ENCODE data around the gene PIK3R1.

- no peak for TF ChIP-seq CTCF (IDR thresholded peaks at IDR 0.05; ENCODE audit: borderline replicate concordance, extremely low read depth, low read length, poor library complexity, severe bottlenecking)
- TF ChIP-seq EZH2 (IDR thresholded peaks at IDR 0.05; ENCODE audit: borderline replicate concordance, low read depth, low read length, severe bottlenecking), result no peak
These were observed 16.7 kb downstream of the PIK3R1 start for GRCh38 chr5:68232277-68232676.
